ENCODE data around the gene GFOD1.

DNA sequence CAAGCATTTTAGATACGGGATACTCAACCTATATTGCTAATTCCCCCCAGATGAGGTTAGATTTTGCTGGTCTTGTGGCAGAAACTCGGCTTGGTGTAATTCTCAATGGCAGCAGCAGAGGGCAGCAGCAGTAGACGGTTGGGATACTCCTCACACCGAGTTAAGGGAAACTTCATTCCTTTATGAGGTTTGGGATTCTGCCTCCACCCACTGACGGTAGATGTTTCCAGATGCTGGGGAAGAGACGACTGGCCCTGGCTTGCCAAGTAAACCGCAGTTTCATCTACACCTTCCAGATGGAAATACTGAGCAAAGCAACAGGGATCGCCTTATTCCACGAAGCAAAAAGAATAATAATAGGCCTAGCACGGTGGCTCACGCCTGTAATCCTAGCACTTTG lies 150.8 kb downstream of the GFOD1 start:
- TF ChIP-seq, protein P1, sequence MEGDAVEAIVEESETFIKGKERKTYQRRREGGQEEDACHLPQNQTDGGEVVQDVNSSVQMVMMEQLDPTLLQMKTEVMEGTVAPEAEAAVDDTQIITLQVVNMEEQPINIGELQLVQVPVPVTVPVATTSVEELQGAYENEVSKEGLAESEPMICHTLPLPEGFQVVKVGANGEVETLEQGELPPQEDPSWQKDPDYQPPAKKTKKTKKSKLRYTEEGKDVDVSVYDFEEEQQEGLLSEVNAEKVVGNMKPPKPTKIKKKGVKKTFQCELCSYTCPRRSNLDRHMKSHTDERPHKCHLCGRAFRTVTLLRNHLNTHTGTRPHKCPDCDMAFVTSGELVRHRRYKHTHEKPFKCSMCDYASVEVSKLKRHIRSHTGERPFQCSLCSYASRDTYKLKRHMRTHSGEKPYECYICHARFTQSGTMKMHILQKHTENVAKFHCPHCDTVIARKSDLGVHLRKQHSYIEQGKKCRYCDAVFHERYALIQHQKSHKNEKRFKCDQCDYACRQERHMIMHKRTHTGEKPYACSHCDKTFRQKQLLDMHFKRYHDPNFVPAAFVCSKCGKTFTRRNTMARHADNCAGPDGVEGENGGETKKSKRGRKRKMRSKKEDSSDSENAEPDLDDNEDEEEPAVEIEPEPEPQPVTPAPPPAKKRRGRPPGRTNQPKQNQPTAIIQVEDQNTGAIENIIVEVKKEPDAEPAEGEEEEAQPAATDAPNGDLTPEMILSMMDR (IDR thresholded peaks at IDR 0.05), result peak in 6 of 7 experiments; percentile 45 to 97 (median 95)
- TF ChIP-seq POLR2AphosphoS5 (IDR thresholded peaks at IDR 0.05) (peak in 1 of 3 donors; percentile 67), EP300 (IDR thresholded peaks at IDR 0.05) (no peak), POLR2A (IDR thresholded peaks at IDR 0.05) (no peak)

Data from stomach (tissue), 4 donors.